Activated T-helper 1 cell treated with anti-CD3 and anti-CD28 coated beads, Interleukin-12 subunit alpha, Interleukin-12 subunit beta, Interleukin-2, Interleukin-4 antibody, amounts not matched to agents 30 ng/mL and 10 ng/mL and 1 ng/mL, durations not matched to agents 14 hours and 24 hours and 36 hours (primary cell): ENCODE results near the gene SCAMP3. TPM values are rescaled to one million over a fixed set of nuclear protein-coding genes. Genes with fewer than 3 reads are reported as not detected.

Experiments used
- DNase-seq: peaks from one replicate; pipeline ENCODE4 v3.0.0; 2021; ENCODE audit warnings: low spot score
- H3K27ac Mint-ChIP-seq: one replicate; pipeline ENCODE4 v1.8.0; 2021; ENCODE audit warnings: mild to moderate bottlenecking, mixed read lengths
- H3K27me3 Mint-ChIP-seq: one replicate; pipeline ENCODE4 v1.8.0; 2022; ENCODE audit warnings: mild to moderate bottlenecking, moderate library complexity, mixed read lengths; ENCODE audit not compliant: insufficient read depth
- H3K36me3 Mint-ChIP-seq: one replicate; pipeline ENCODE4 v1.8.0; 2021; ENCODE audit warnings: low read depth, mixed read lengths
- H3K4me1 Mint-ChIP-seq: one replicate; pipeline ENCODE4 v1.8.0; 2021; ENCODE audit warnings: low read depth, mixed read lengths
- H3K4me3 Mint-ChIP-seq: one replicate; pipeline ENCODE4 v1.8.0; 2021; ENCODE audit warnings: mild to moderate bottlenecking, moderate library complexity, mixed read lengths
- H3K9me3 Mint-ChIP-seq: one replicate; pipeline ENCODE4 v1.8.0; 2021; ENCODE audit warnings: mixed read lengths
- intact Hi-C: fragments of 100-400 bp; cut with micrococcal nuclease; formaldehyde crosslinking; loops from one replicate; pipeline ENCODE4 v1.15.1; 2024
- total RNA-seq: library from RNA; stranded (reverse); gene quantifications from 2 replicates; pipeline ENCODE4 v1.2.3, GENCODE V29; 2022

SCAMP3 gene
- total RNA-seq, 1 donor from 2014 or later: 168 TPM

GRCh38 chr1:155210314-155211104 lies 51.7 kb downstream of the SCAMP3 start:
- intact Hi-C loops: no loop called here
- peaks cover 6% of the 10 kb centered on the region for H3K36me3 Mint-ChIP-seq
- peak overlapping the region; percentile 6 for H3K27ac Mint-ChIP-seq
- DNase-seq: no peak
- H3K4me1 Mint-ChIP-seq: peaks cover 31% of the 10 kb centered on the region
- no peaks in the 10 kb centered on the region for H3K27me3 Mint-ChIP-seq
- peak overlapping the region; percentile 93 for H3K4me3 Mint-ChIP-seq
- H3K9me3 Mint-ChIP-seq: no peaks in the 10 kb centered on the region

- no peak for DNase-seq
- H3K36me3 Mint-ChIP-seq: peaks cover 4% of the 10 kb centered on the region
- H3K4me1 Mint-ChIP-seq: peaks cover 25% of the 10 kb centered on the region
- peak overlapping the region; percentile 93 for H3K4me3 Mint-ChIP-seq
- no peaks in the 10 kb centered on the region for H3K27me3 Mint-ChIP-seq
- intact Hi-C loops: loop anchor here (1.0 to 5.0 kb wide), 5 partner anchors 53 to 1653 kb away; partner anchors contain the start of genes CLK2, HCN3, NTRK1 and SCAMP3
- H3K27ac Mint-ChIP-seq: peak overlapping the region; percentile 88
- no peaks in the 10 kb centered on the region for H3K9me3 Mint-ChIP-seq
These were observed 52.8 kb downstream of the SCAMP3 start for GRCh38 chr1:155209312-155209721.

GRCh38 chr1:155208541-155209311 lies 53.4 kb downstream of the SCAMP3 start, which contains the start of gene MTX1:
TSS of gene MTX1 (plus strand) at chr1:155208695. CDS start at chr1:155208805, 110 bp downstream.
- no peaks in the 10 kb centered on the region for H3K27me3 Mint-ChIP-seq
- peak within 1 kb of the TSS; percentile 93 for H3K4me3 Mint-ChIP-seq
- DNase-seq: peak; percentile 85
- no peaks in the 10 kb centered on the region for H3K9me3 Mint-ChIP-seq
- peak within 1 kb of the TSS; percentile 97 for H3K27ac Mint-ChIP-seq
- H3K36me3 Mint-ChIP-seq: peaks cover 4% of the 10 kb centered on the region
- intact Hi-C loops: loop anchor here (1.0 to 5.0 kb wide), 7 partner anchors 14 to 1654 kb away; partner anchors contain the start of genes CLK2, HCN3, KRTCAP2 and NTRK1
- H3K4me1 Mint-ChIP-seq: peaks cover 25% of the 10 kb centered on the region

- Mint-ChIP-seq H3K4me3 (peak within 1 kb of the TSS; percentile 93), H3K4me1 (peaks cover 25% of the 10 kb centered on the region), H3K36me3 (peaks cover 4% of the 10 kb centered on the region), H3K27ac (peak within 1 kb of the TSS; percentile 97), H3K27me3 (no peaks in the 10 kb centered on the region), H3K9me3 (no peaks in the 10 kb centered on the region)
- intact Hi-C loops: loop anchor here (1.0 to 5.0 kb wide), 9 partner anchors 14 to 1654 kb away; partner anchors contain the start of genes CLK2, KRTCAP2, NTRK1 and SCAMP3
- DNase-seq: no peak
These were observed 54.2 kb downstream of the SCAMP3 start, which contains the start of gene THBS3 for GRCh38 chr1:155207806-155208540. TSS of gene THBS3 (minus strand) at chr1:155207897. CDS start at chr1:155207876, 21 bp downstream.

- H3K4me3 Mint-ChIP-seq: peak overlapping the region; percentile 79
- no peaks in the 10 kb centered on the region for H3K9me3 Mint-ChIP-seq
- peak overlapping the region; percentile 87 for H3K27ac Mint-ChIP-seq
- intact Hi-C loops: loop anchor here (1.0 to 5.0 kb wide), 5 partner anchors 19 to 1655 kb away; partner anchors contain the start of genes NTRK1 and SCAMP3
- peak; percentile 83 for DNase-seq
- H3K4me1 Mint-ChIP-seq: peaks cover 25% of the 10 kb centered on the region
- H3K27me3 Mint-ChIP-seq: no peaks in the 10 kb centered on the region
- H3K36me3 Mint-ChIP-seq: peaks cover 4% of the 10 kb centered on the region
These were observed 55.0 kb downstream of the SCAMP3 start for GRCh38 chr1:155206891-155207805.

Other genes starting within 250 kb of the SCAMP3 start
- gene DCST2, start 228.6 kb downstream of the SCAMP3 start, total RNA-seq: 0.26 and 0.27 TPM in 2 replicates
- not detected in 2 replicates for gene DCST1, start 228.5 kb downstream of the SCAMP3 start, total RNA-seq
- 82.9 and 86.8 TPM in 2 replicates for gene ADAM15, start 211.0 kb downstream of the SCAMP3 start, total RNA-seq
- gene EFNA4, start 198.6 kb downstream of the SCAMP3 start, total RNA-seq: 5.7 and 6.8 TPM in 2 replicates
- gene EFNA3, start 183.5 kb downstream of the SCAMP3 start, total RNA-seq: 2.8 and 3.0 TPM in 2 replicates
- gene EFNA1, start 134.5 kb downstream of the SCAMP3 start, total RNA-seq: not detected in 2 replicates
- gene SLC50A1, start 126.5 kb downstream of the SCAMP3 start, total RNA-seq: 45.7 and 47.7 TPM in 2 replicates
- 43.7 and 45.1 TPM in 2 replicates for gene DPM3, start 121.8 kb downstream of the SCAMP3 start, total RNA-seq
- 230 and 238 TPM in 2 replicates for gene KRTCAP2, start 89.1 kb downstream of the SCAMP3 start, total RNA-seq
- 10.2 and 12.6 TPM in 2 replicates for gene TRIM46, start 88.5 kb downstream of the SCAMP3 start, total RNA-seq
- 9.7 and 10.0 TPM in 2 replicates for gene THBS3, start 54.5 kb downstream of the SCAMP3 start, total RNA-seq
- 61.8 and 62.3 TPM in 2 replicates for gene MTX1, start 53.7 kb downstream of the SCAMP3 start, total RNA-seq
- gene ENTREP3, start 6.9 kb downstream of the SCAMP3 start, total RNA-seq: 40.3 and 45.5 TPM in 2 replicates
- gene CLK2, start 11.1 kb upstream of the SCAMP3 start, total RNA-seq: 87.0 and 91.6 TPM in 2 replicates
- 2.5 and 3.3 TPM in 2 replicates for gene HCN3, start 15.1 kb upstream of the SCAMP3 start, total RNA-seq
- 0.05 and 0.15 TPM in 2 replicates for gene PKLR, start 39.1 kb upstream of the SCAMP3 start, total RNA-seq
- gene FDPS, start 46.5 kb upstream of the SCAMP3 start, total RNA-seq: 274 and 289 TPM in 2 replicates
- 28.7 and 34.7 TPM in 2 replicates for gene RUSC1, start 58.5 kb upstream of the SCAMP3 start, total RNA-seq